ENCODE measurements around the gene TMEM223.
"Not testable (repeated sequence)": the region's sequence is repeated elsewhere in the genome, so short reads cannot be mapped to it uniquely, and the experiment has no call there.

Gene TMEM223

GRCh38 chr11:62791501-62792201 is at the start of gene TMEM223:
TMEM223 (minus strand) TSS chr11:62792006; CDS start chr11:62791994, 12 bp downstream.
- H3F3A ChIP-seq (ENCODE audit: insufficient read depth, low read length), result peaks cover 33% of the 10 kb centered on the region
- peak; percentile 89 for DNase-seq
- H3K27ac ChIP-seq (ENCODE audit: low read length), result peak within 1 kb of the TSS; percentile 30; the same call in 1 of the 2 replicates
- H2AFZ ChIP-seq (ENCODE audit: low read length), result peak within 1 kb of the TSS; percentile 60
- no peak for TF ChIP-seq EZH2 (optimal IDR thresholded peaks at IDR 0.05; ENCODE audit: low read depth, low read length)
- TF ChIP-seq EZH2phosphoT487 (IDR thresholded peaks at IDR 0.05; ENCODE audit: low read length), result no peak
- no peak for TF ChIP-seq CTCF (IDR thresholded peaks at IDR 0.05; ENCODE audit: low read length)
- peaks cover 42% of the 10 kb centered on the region for H3K79me2 ChIP-seq (ENCODE audit: low read length)
- H3K4me1 ChIP-seq (ENCODE audit: low read length), result peaks cover 23% of the 10 kb centered on the region
- no peaks in the 10 kb centered on the region for H4K20me1 ChIP-seq (ENCODE audit: insufficient read depth, low read length)
- no peaks in the 10 kb centered on the region for H3K9me3 ChIP-seq (replicated peaks; ENCODE audit: insufficient read depth, low read length)
- H3K27me3 ChIP-seq (replicated peaks; ENCODE audit: insufficient read depth, low read length), result no peaks in the 10 kb centered on the region
- peak within 1 kb of the TSS; percentile 92 for H3K4me3 ChIP-seq (ENCODE audit: low read length)
- H3K9me2 ChIP-seq (replicated peaks; ENCODE audit: insufficient read depth, low read length), result no peaks in the 10 kb centered on the region
- 0 out of 2 replicates have a peak, but pooled peaks cover 3% of the 10 kb centered on the region for H3K36me3 ChIP-seq (replicated peaks; ENCODE audit: insufficient read depth, low read length)
- peak within 1 kb of the TSS; percentile 87 for H3K4me2 ChIP-seq (ENCODE audit: low read depth, low read length)
- peak within 1 kb of the TSS; percentile 61 for H3K9ac ChIP-seq (ENCODE audit: low read length)

GRCh38 chr11:62840721-62841360 is 49.0 kb upstream of the TMEM223 start:
- H3K4me1 ChIP-seq (ENCODE audit: low read length), result peaks cover 12% of the 10 kb centered on the region
- H3K9ac ChIP-seq (ENCODE audit: low read length), result peak overlapping the region; percentile 93
- H3K36me3 ChIP-seq (replicated peaks; ENCODE audit: insufficient read depth, low read length); H3K27me3 ChIP-seq (replicated peaks; ENCODE audit: insufficient read depth, low read length); H4K20me1 ChIP-seq (ENCODE audit: insufficient read depth, low read length); H3K9me2 ChIP-seq (replicated peaks; ENCODE audit: insufficient read depth, low read length); H3K9me3 ChIP-seq (replicated peaks; ENCODE audit: insufficient read depth, low read length): not testable (repeated sequence)
- H3K79me2 ChIP-seq (ENCODE audit: low read length), result peaks cover 36% of the 10 kb centered on the region
- DNase-seq, result peak; percentile 72
- H3F3A ChIP-seq (ENCODE audit: insufficient read depth, low read length), result peaks cover 22% of the 10 kb centered on the region
- peak overlapping the region; percentile 92 for H3K27ac ChIP-seq (ENCODE audit: low read length)
- H3K4me2 ChIP-seq (ENCODE audit: low read depth, low read length), result peak overlapping the region; percentile 83
- 0 out of 2 replicates have a peak overlapping the region, but pooled peaks have one; percentile 30 for H2AFZ ChIP-seq (ENCODE audit: low read length)
- H3K4me3 ChIP-seq (ENCODE audit: low read length), result peak overlapping the region; percentile 96

- H3K79me2 ChIP-seq (ENCODE audit: low read length), result peaks cover 51% of the 10 kb centered on the region
- no peaks in the 10 kb centered on the region; the same call in 1 of the 2 replicates for H3K36me3 ChIP-seq (replicated peaks; ENCODE audit: insufficient read depth, low read length)
- peaks cover 27% of the 10 kb centered on the region for H3F3A ChIP-seq (ENCODE audit: insufficient read depth, low read length)
- H3K9ac ChIP-seq (ENCODE audit: low read length), result peak within 1 kb of the TSS; percentile 93
- peak; percentile 97 for DNase-seq
- H3K9me2 ChIP-seq (replicated peaks; ENCODE audit: insufficient read depth, low read length), result no peaks in the 10 kb centered on the region
- no peaks in the 10 kb centered on the region for H3K9me3 ChIP-seq (replicated peaks; ENCODE audit: insufficient read depth, low read length)
- H3K4me2 ChIP-seq (ENCODE audit: low read depth, low read length), result peak within 1 kb of the TSS; percentile 83
- peak within 1 kb of the TSS; percentile 33 for H2AFZ ChIP-seq (ENCODE audit: low read length)
- H3K4me3 ChIP-seq (ENCODE audit: low read length), result peak within 1 kb of the TSS; percentile 96
- TF ChIP-seq CTCF (IDR thresholded peaks at IDR 0.05; ENCODE audit: low read length), result no peak
- TF ChIP-seq EZH2 (optimal IDR thresholded peaks at IDR 0.05; ENCODE audit: low read depth, low read length), result no peak
- TF ChIP-seq EZH2phosphoT487 (IDR thresholded peaks at IDR 0.05; ENCODE audit: low read length), result no peak
- H4K20me1 ChIP-seq (ENCODE audit: insufficient read depth, low read length), result no peaks in the 10 kb centered on the region
- H3K27ac ChIP-seq (ENCODE audit: low read length), result peak within 1 kb of the TSS; percentile 92
- H3K4me1 ChIP-seq (ENCODE audit: low read length), result peaks cover 12% of the 10 kb centered on the region
- H3K27me3 ChIP-seq (replicated peaks; ENCODE audit: insufficient read depth, low read length), result no peaks in the 10 kb centered on the region
These were observed 47.5 kb upstream of the TMEM223 start, which contains the start of gene WDR74 for GRCh38 chr11:62839050-62839945. WDR74 (minus strand) TSS chr11:62839590; CDS start chr11:62839570, 20 bp downstream.
